ENCODE data around the gene NECAP2. TPM values are rescaled to one million over a fixed set of nuclear protein-coding genes. Genes with fewer than 3 reads are reported as not detected.
"Not testable (repeated sequence)": the region's sequence is repeated elsewhere in the genome, so short reads cannot be mapped to it uniquely, and the experiment has no call there.

The NECAP2 gene
- total RNA-seq, 1 donor from 2014 or later, result 46.6 TPM

DNA sequence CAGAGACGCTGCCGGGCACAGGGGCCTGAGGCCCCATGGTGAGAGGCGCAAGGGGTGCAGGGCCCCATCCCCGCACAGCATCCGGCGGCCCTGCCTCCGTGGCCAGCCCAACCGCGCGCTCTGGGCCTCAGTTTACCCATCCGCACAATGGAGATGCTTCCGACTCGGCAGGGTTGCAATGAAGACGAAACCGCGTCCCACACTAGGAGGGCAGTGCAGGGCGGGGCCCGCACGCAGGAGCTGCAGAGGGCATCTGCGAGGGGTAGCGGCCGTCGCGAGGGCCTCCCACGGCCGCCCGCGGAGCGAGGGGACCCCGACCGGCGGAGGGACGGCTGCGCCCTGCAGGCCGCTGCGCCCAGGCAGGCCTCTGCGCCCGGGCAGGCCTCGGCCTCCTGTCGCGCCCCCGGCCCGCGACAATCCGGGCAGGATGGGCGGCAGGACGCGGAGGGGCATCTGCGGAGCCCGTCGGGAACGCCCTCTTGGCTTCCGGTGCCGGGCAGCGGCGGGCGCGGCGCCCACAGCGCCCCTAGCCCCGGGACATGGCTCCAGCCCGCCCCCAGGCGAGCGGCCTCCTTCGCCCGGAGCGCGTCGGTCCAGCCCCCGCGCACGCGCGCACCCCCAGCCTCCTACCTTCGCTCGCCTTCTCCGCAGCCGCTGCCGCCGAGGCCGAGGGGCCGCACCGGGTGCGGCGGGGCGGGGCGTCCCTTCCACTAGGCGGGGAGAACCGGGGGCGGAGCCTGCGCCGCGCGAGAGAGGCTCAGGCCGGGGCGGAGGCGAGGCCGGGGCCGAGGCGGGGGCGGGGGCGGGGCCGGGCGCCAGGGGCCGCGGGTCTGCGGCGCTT is 58.3 kb downstream of the NECAP2 start:
- Mint-ChIP-seq H3K4me3 (peak overlapping the region; percentile 89), H3K9me3 (no peaks in the 10 kb centered on the region), H3K27ac (no peak overlapping the region), H3K27me3 (ENCODE audit: insufficient read depth, low read depth) (no peaks in the 10 kb centered on the region), H3K36me3 (no peaks in the 10 kb centered on the region), H3K4me1 (peaks cover 19% of the 10 kb centered on the region)
- H3K27ac ChIP-seq, result peak overlapping the region; percentile 85
- DNase-seq (ENCODE audit: low spot score), result peak; percentile 98
- no peaks in the 10 kb centered on the region for H3K9me3 ChIP-seq (ENCODE audit: low read depth)
- peaks cover 15% of the 10 kb centered on the region for H3F3A ChIP-seq (ENCODE audit: low read depth)
- H3K36me3 ChIP-seq, result no peaks in the 10 kb centered on the region
- H3K4me3 ChIP-seq, result peak overlapping the region; percentile 61
- TF ChIP-seq, protein P1, sequence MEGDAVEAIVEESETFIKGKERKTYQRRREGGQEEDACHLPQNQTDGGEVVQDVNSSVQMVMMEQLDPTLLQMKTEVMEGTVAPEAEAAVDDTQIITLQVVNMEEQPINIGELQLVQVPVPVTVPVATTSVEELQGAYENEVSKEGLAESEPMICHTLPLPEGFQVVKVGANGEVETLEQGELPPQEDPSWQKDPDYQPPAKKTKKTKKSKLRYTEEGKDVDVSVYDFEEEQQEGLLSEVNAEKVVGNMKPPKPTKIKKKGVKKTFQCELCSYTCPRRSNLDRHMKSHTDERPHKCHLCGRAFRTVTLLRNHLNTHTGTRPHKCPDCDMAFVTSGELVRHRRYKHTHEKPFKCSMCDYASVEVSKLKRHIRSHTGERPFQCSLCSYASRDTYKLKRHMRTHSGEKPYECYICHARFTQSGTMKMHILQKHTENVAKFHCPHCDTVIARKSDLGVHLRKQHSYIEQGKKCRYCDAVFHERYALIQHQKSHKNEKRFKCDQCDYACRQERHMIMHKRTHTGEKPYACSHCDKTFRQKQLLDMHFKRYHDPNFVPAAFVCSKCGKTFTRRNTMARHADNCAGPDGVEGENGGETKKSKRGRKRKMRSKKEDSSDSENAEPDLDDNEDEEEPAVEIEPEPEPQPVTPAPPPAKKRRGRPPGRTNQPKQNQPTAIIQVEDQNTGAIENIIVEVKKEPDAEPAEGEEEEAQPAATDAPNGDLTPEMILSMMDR (IDR thresholded peaks at IDR 0.05), result peak; percentile 39
- TF ChIP-seq EZH2 (IDR thresholded peaks at IDR 0.05), result no peak
- TF ChIP-seq EZH2phosphoT487 (IDR thresholded peaks at IDR 0.05), result no peak
- H3K4me2 ChIP-seq, result peak overlapping the region; percentile 84
- peaks cover 2% of the 10 kb centered on the region for H4K20me1 ChIP-seq (ENCODE audit: low read depth)
- H3K4me1 ChIP-seq, result no peaks in the 10 kb centered on the region
- H3K27me3 ChIP-seq, result no peaks in the 10 kb centered on the region
- peak overlapping the region; percentile 85 for H2AFZ ChIP-seq (replicated peaks)
- peaks cover 26% of the 10 kb centered on the region for H3K79me2 ChIP-seq (ENCODE audit: low read depth)
- peak overlapping the region; percentile 48 for H3K9ac ChIP-seq

DNA sequence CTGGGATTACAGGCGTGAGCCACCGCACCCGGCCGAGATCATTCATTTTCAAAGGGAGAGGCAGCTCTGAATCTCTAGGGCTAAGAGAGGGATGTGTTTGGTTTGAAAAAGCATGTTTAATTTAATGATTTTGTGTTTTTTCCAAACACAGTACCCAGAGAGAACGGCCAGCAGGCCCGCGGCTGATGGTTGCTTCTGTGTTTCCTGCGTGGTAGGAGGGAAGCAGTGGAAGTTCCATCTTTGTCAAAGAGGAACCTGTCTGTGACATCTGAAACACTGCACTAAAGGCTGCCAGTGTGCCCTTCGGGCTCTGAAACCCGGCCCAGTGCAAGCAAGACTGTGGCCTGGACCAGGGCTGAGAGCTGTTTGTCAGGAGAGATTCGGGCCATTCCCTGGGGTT is 59.9 kb downstream of the NECAP2 start:
- peak overlapping the region; percentile 88 for H3K4me3 Mint-ChIP-seq
- not testable (repeated sequence) for H3K4me1 ChIP-seq, H3K27me3 ChIP-seq

DNA sequence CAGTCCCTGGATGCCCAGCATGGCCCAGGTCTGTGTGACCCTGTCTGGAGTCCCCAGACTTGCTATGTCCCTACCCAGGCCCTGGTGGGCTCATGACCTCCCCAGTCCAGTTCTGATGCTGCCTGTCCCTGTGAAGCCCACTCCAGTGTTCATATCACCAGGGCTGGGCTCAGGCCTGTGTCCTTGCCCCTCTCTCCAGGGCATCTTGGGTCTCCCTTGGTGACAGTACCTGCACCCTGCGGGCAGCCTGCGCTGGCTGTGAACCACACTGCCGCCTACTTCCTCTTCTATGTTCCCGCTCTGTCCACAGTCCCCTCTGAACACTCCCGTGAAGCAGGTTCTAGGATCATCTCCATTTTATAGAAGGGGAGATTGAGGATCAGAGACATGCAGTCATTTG is 60.5 kb downstream of the NECAP2 start:
- not testable (repeated sequence) for H3K27me3 Mint-ChIP-seq (ENCODE audit: insufficient read depth, low read depth); H3K9ac ChIP-seq; H3K36me3 ChIP-seq; H3K4me1 ChIP-seq; H3K27ac ChIP-seq; H3K4me2 ChIP-seq; H3K9me3 ChIP-seq (ENCODE audit: low read depth); H4K20me1 ChIP-seq (ENCODE audit: low read depth); H3K36me3 Mint-ChIP-seq; H3K27me3 ChIP-seq; DNase-seq (ENCODE audit: low spot score); H2AFZ ChIP-seq (replicated peaks); H3K4me3 ChIP-seq
- peaks cover 18% of the 10 kb centered on the region for H3K79me2 ChIP-seq (ENCODE audit: low read depth)
- Mint-ChIP-seq H3K27ac (peak overlapping the region; percentile 62), H3K9me3 (peaks cover 14% of the 10 kb centered on the region), H3K4me3 (peak overlapping the region; percentile 36), H3K4me1 (peaks cover 17% of the 10 kb centered on the region)
- peaks cover 15% of the 10 kb centered on the region for H3F3A ChIP-seq (ENCODE audit: low read depth)

More for the DNA sequence above, 59.9 kb downstream of the NECAP2 start:
- not testable (repeated sequence) for H3K27me3 Mint-ChIP-seq (ENCODE audit: insufficient read depth, low read depth); H3K27ac ChIP-seq; H3K4me3 ChIP-seq; H4K20me1 ChIP-seq (ENCODE audit: low read depth); H3K9me3 ChIP-seq (ENCODE audit: low read depth); H3K36me3 Mint-ChIP-seq; H3K9me3 Mint-ChIP-seq; H2AFZ ChIP-seq (replicated peaks); DNase-seq (ENCODE audit: low spot score); H3K4me2 ChIP-seq; H3K9ac ChIP-seq; H3K27ac Mint-ChIP-seq; H3K36me3 ChIP-seq
- H3F3A ChIP-seq (ENCODE audit: low read depth), result peaks cover 15% of the 10 kb centered on the region
- H3K4me1 Mint-ChIP-seq, result peaks cover 17% of the 10 kb centered on the region
- peaks cover 18% of the 10 kb centered on the region for H3K79me2 ChIP-seq (ENCODE audit: low read depth)

DNA sequence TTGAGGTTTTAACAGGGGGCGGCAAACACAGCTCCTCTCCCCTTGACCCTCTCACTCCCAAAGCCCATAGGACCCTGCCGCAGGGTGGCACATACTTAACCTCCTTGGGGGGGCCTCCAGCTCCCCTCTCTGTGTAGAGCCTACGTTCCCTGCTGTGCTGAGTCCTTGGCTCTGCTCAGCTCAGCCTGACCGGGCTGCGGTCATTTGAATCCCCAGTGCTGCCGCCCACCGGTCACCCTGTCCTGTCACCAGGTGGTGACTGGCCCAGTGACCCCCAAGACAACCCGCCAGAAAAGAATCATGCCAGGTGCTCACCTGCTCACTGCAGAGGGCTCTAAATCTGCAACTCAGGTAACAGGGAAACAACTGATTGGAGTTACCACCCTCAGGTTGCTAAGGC is 60.9 kb downstream of the NECAP2 start:
- Mint-ChIP-seq H3K4me3 (peak overlapping the region; percentile 36), H3K9me3 (peaks cover 15% of the 10 kb centered on the region), H3K27ac (peak overlapping the region; percentile 62), H3K4me1 (peaks cover 17% of the 10 kb centered on the region)
- not testable (repeated sequence) for H3K9me3 ChIP-seq (ENCODE audit: low read depth); H3K4me3 ChIP-seq; H3K36me3 ChIP-seq; H3K4me1 ChIP-seq; H3K36me3 Mint-ChIP-seq; H3K4me2 ChIP-seq; H3K27me3 ChIP-seq; H3K27ac ChIP-seq; H2AFZ ChIP-seq (replicated peaks); DNase-seq (ENCODE audit: low spot score); H3K9ac ChIP-seq; H3K27me3 Mint-ChIP-seq (ENCODE audit: insufficient read depth, low read depth); H4K20me1 ChIP-seq (ENCODE audit: low read depth)
- H3K79me2 ChIP-seq (ENCODE audit: low read depth), result peaks cover 18% of the 10 kb centered on the region
- H3F3A ChIP-seq (ENCODE audit: low read depth), result peaks cover 15% of the 10 kb centered on the region

Measured in neural progenitor cell (in vitro differentiated cells).